ENCODE data around the gene SLC38A7.

The SLC38A7 gene

DNA sequence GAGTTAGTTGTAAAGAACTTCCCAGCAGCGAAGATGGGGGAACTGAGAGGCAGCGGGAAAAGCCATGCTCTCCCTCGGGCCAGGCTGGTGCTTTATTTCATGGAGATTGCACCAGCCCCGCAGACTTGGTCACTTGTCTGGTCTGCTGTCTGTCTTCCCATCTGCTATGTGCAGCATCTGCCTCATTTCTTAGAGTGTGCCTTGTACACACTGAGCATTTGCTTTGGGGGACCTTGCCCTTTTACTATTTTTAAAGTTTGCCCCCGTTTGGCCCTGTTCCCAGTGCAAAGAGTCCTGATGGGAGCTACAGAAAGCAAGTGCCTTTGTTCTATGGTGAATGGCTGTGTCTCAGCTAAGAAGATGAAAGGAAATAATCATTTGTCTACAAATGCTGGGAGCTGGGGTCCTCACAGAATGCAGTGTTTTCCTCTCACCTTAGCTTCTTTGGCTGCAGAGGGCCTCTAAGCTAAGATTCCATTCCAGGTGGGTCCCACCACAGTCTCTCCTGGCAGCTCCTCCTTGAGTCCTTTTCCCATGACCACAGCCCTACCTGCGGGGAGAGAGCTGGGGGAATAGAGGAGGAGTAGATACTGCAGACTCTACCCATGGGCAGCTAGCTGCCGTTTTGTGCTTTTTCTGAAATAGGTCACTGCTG is 29.9 kb downstream of the SLC38A7 start:
- no peak for TF ChIP-seq SIN3A (IDR thresholded peaks at IDR 0.05; ENCODE audit: borderline replicate concordance, insufficient read depth, low read length)
- TF ChIP-seq TAF1 (IDR thresholded peaks at IDR 0.05; ENCODE audit: borderline replicate concordance, insufficient read depth, low read length): no peak
- TF ChIP-seq FOXP2 (optimal IDR thresholded peaks at IDR 0.05; ENCODE audit: borderline replicate concordance, extremely low read depth, extremely low read length, insufficient read depth): no peak
- TF ChIP-seq, protein P1, sequence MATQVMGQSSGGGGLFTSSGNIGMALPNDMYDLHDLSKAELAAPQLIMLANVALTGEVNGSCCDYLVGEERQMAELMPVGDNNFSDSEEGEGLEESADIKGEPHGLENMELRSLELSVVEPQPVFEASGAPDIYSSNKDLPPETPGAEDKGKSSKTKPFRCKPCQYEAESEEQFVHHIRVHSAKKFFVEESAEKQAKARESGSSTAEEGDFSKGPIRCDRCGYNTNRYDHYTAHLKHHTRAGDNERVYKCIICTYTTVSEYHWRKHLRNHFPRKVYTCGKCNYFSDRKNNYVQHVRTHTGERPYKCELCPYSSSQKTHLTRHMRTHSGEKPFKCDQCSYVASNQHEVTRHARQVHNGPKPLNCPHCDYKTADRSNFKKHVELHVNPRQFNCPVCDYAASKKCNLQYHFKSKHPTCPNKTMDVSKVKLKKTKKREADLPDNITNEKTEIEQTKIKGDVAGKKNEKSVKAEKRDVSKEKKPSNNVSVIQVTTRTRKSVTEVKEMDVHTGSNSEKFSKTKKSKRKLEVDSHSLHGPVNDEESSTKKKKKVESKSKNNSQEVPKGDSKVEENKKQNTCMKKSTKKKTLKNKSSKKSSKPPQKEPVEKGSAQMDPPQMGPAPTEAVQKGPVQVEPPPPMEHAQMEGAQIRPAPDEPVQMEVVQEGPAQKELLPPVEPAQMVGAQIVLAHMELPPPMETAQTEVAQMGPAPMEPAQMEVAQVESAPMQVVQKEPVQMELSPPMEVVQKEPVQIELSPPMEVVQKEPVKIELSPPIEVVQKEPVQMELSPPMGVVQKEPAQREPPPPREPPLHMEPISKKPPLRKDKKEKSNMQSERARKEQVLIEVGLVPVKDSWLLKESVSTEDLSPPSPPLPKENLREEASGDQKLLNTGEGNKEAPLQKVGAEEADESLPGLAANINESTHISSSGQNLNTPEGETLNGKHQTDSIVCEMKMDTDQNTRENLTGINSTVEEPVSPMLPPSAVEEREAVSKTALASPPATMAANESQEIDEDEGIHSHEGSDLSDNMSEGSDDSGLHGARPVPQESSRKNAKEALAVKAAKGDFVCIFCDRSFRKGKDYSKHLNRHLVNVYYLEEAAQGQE (IDR thresholded peaks at IDR 0.05; ENCODE audit: insufficient read depth in 1 of 2, low read depth in 2 of 2, low read length in 2 of 2): no peak
- TF ChIP-seq POLR2AphosphoS5 (IDR thresholded peaks at IDR 0.05; ENCODE audit: low read depth, low read length): no peak

DNA sequence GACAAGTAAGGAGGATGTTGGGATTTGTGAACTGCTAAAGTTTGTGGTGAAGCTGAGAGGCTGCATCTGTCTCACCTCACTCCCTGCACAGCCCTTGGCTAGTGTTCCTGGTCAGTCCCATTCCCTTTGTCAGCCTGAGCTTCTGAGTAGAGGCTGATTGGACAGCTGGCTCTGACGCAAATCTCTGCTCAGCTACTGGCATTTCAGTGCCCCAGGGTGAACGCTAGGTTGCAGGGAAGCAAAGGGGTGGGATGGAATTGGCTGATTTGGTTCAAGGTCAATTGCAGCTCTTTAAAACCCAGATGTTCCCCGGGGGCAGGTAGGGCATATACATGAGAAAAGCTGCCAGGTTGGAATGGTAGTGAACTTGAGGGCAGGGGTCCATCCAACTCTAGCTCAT is 31.8 kb downstream of the SLC38A7 start:
- no peak for TF ChIP-seq FOXP2 (optimal IDR thresholded peaks at IDR 0.05; ENCODE audit: borderline replicate concordance, extremely low read depth, extremely low read length, insufficient read depth)
- no peak for TF ChIP-seq SIN3A (IDR thresholded peaks at IDR 0.05; ENCODE audit: borderline replicate concordance, insufficient read depth, low read length)
- no peak for TF ChIP-seq POLR2AphosphoS5 (IDR thresholded peaks at IDR 0.05; ENCODE audit: low read depth, low read length)
- TF ChIP-seq TAF1 (IDR thresholded peaks at IDR 0.05; ENCODE audit: borderline replicate concordance, insufficient read depth, low read length): no peak
- TF ChIP-seq, protein P1 (IDR thresholded peaks at IDR 0.05; ENCODE audit: insufficient read depth in 1 of 2, low read depth in 2 of 2, low read length in 2 of 2): no peak

DNA sequence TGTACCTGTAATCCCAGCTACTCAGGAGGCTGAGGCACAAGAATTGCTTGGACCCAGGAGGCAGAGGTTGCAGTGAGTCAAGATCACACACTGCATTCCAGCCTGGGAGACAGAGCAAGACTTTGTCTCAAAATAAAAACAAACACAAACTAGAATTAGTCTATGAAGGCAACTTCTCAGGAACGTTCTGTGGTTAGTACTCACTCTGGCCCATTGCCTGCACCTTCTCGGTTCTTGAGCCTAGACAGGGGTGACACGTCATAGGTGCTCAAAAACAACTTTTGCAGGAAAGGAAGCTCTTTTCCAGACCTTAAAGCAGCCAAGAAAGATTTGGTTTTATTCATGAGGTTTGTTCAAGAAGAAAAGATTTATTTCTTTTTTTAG is 32.6 kb downstream of the SLC38A7 start:
- TF ChIP-seq, protein P1 (IDR thresholded peaks at IDR 0.05; ENCODE audit: insufficient read depth in 1 of 2, low read depth in 2 of 2, low read length in 2 of 2): no peak

DNA sequence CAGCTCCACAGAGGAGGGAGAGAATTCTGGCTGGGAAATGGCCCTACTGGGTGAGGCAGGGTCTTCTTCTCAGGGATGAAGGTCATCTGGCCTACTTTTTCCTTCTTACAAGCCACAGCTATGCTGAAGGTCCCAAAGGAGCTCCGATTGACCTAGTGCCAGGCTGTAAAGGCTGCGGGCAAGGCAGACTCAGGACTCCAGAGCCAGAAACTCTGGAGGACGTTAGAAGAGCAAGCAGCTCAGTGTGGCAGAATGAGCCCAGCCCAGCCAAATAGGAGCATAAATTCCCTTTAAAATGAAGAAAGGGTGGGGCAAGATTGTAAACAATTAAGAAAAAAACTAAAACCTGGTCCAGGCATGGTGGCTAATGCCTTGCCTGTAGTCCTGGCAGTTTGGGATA is 34.9 kb downstream of the SLC38A7 start:
- no peak for TF ChIP-seq SIN3A (IDR thresholded peaks at IDR 0.05; ENCODE audit: borderline replicate concordance, insufficient read depth, low read length)
- TF ChIP-seq, protein P1 (IDR thresholded peaks at IDR 0.05; ENCODE audit: insufficient read depth in 1 of 2, low read depth in 2 of 2, low read length in 2 of 2): no peak
- TF ChIP-seq POLR2AphosphoS5 (IDR thresholded peaks at IDR 0.05; ENCODE audit: low read depth, low read length): no peak
- TF ChIP-seq TAF1 (IDR thresholded peaks at IDR 0.05; ENCODE audit: borderline replicate concordance, insufficient read depth, low read length): no peak
- TF ChIP-seq FOXP2 (optimal IDR thresholded peaks at IDR 0.05; ENCODE audit: borderline replicate concordance, extremely low read depth, extremely low read length, insufficient read depth): no peak

DNA sequence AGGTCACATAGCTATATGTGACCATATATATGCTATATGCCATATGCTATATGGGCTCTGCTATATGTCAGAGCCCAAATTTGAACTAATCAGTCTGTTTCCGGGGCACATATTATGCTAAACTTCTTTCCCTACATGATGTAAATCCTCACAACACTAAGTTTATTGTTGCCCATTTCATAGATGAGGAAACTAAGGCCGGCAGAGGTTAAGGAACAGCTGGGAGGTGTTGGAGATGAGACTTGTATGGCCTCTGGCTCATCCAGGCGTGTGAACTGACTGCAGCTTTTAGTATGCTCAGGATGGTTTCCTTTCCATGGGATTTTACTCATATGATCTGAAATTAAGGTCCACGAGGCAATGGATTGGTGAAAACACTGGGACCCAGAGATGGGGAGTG is 37.5 kb downstream of the SLC38A7 start:
- TF ChIP-seq, protein P1 (IDR thresholded peaks at IDR 0.05; ENCODE audit: insufficient read depth in 1 of 2, low read depth in 2 of 2, low read length in 2 of 2): no peak
- no peak for TF ChIP-seq FOXP2 (optimal IDR thresholded peaks at IDR 0.05; ENCODE audit: borderline replicate concordance, extremely low read depth, extremely low read length, insufficient read depth)
